Calu3 (cell line): ENCODE data around the gene B4GALT2. TPM values are rescaled to one million over a fixed set of nuclear protein-coding genes. Genes with fewer than 3 reads are reported as not detected.

Experiments used
- BruUV-seq: library from RNA; stranded (reverse); fragments of 400-500 nt; replicated peaks from 2 replicates; lab custom pipeline; 2021; lab: Mats Ljungman, UMichigan
- CTCF ChIA-PET: fragments of 300-600 bp; sonication (Branson Sonifier 250); formaldehyde crosslinking; loops from one replicate; lab custom pipeline; 2022; ENCODE audit warnings: antibody characterized with exemption; lab: Charles Lee
- DNase-seq: peaks from one replicate; pipeline ENCODE4 v3.0.0; 2022
- H3K27ac Mint-ChIP-seq: one replicate; pipeline ENCODE4 v1.8.0; 2022; ENCODE audit warnings: mixed read lengths; ENCODE audit not compliant: unreplicated experiment
- H3K27me3 Mint-ChIP-seq: one replicate; pipeline ENCODE4 v1.8.0; 2022; ENCODE audit warnings: mixed read lengths; ENCODE audit not compliant: unreplicated experiment
- H3K36me3 Mint-ChIP-seq: one replicate; pipeline ENCODE4 v1.8.0; 2022; ENCODE audit warnings: mild to moderate bottlenecking, moderate library complexity, mixed read lengths; ENCODE audit not compliant: insufficient read depth, unreplicated experiment
- H3K4me1 Mint-ChIP-seq: one replicate; pipeline ENCODE4 v1.8.0; 2022; ENCODE audit warnings: mild to moderate bottlenecking, low read depth, mixed read lengths; ENCODE audit not compliant: unreplicated experiment
- H3K4me3 Mint-ChIP-seq: one replicate; pipeline ENCODE4 v1.8.0; 2022; ENCODE audit warnings: mild to moderate bottlenecking, low read depth, moderate library complexity, mixed read lengths; ENCODE audit not compliant: unreplicated experiment
- H3K9me3 Mint-ChIP-seq: one replicate; pipeline ENCODE4 v1.8.0; 2022; ENCODE audit warnings: low read depth, mixed read lengths; ENCODE audit not compliant: unreplicated experiment
- CTCF ChIP-seq: fragments of 200-600 bp; IDR thresholded peaks from one replicate; pipeline ENCODE4 v1.8.0; 2022; ENCODE audit warnings: antibody characterized with exemption; ENCODE audit not compliant: unreplicated experiment
- intact Hi-C: fragments of 100-400 bp; cut with micrococcal nuclease; formaldehyde crosslinking; loops from one replicate; pipeline ENCODE4 v1.10.0; 2022; ENCODE audit not compliant: unreplicated experiment
- total RNA-seq: library from RNA; stranded (reverse); gene quantifications from 2 replicates; pipeline ENCODE4 v1.2.3, GENCODE V29; 2022

Gene B4GALT2
- total RNA-seq, 1 experiment from 2014 or later, result 50.9 TPM

DNA sequence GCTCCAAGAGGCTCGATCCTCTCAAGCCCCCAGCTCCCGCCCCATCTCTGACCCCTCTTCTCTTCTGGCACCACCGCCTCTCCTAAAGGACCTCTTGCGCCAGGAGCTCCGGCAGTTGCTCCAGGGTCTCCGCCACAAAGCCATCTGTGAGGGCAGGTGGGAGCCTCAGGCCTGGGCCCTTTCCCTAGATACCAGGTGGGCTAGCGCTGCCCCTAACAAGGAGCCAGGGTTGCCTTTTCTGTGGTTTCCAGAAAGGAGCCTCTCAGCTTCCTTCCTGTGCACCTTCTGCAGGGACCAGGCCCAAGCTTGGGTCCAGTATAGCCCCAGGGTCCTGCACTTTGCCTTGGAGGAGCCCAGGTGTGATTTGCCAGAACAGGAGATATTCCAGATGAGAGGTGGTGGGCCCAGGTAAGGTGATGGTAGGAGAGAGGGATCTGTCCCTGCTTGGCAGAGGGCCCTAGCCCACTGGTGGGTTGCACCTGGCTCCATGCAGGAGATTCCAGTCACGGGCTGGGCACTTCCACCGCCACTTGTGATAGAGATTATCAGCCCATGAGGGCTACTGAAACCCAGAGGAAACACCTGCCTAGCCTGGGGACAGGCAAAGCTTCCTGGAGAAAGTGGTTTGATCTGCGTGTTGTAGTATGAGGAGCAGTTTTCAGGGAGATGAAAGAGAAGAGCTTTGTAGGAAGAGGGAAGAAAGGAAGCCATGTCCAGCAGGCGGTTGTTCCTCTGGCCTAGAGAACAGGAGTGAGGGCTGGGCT is 13.4 kb downstream of the B4GALT2 start:
- no TSS peak for BruUV-seq
- Mint-ChIP-seq H3K36me3 (peaks cover 72% of the 10 kb centered on the region), H3K9me3 (no peaks in the 10 kb centered on the region), H3K4me3 (peak overlapping the region; percentile 98), H3K4me1 (peaks cover 35% of the 10 kb centered on the region), H3K27me3 (no peaks in the 10 kb centered on the region), H3K27ac (peak overlapping the region; percentile 16)
- no peak for DNase-seq
- intact Hi-C loops, result no loop called here
- no peak for TF ChIP-seq CTCF
- CTCF ChIA-PET, result interaction anchor here (0.7 to 1.3 kb wide), 4 partner anchors 37 to 56 kb away, joined by 3 to 7 read pairs (median 4); no protein-coding TSS in a partner anchor

DNA sequence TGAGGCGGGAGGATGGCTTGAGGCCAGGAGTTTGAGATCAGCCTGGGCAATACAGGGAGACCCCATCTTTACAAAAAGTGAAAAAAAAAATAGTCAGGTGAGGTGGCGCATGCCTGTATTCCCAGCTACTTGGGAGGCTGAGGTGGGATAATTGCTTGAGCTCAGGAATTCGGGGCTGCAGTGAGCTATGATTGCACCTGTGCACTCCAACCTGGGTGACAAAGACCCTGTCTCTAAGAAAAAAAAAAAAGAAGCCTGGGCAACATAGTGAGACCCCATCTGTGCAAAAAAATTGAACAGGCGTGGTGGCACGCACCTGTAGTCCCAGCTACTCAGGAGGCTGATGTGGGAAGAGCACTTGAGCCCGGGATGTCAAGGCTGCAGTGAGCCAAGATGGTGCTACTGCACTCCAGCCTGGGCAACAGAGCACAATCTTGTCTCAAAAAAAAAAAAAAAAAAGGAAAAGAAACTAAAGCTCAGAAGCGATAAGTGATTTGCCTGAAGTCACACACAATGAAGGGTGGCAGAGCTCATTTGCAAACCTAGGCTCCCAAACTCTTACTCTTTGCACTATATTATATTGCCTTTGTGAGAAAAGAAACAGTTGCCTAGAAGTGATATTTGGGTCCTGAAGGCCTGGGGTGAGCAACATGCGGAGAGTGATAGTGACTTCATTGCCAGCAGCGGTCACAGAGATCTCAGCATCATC is 14.3 kb downstream of the B4GALT2 start:
- BruUV-seq, result no TSS peak
- Mint-ChIP-seq H3K27ac (peak overlapping the region; percentile 16), H3K4me3 (no peak overlapping the region), H3K36me3 (peaks cover 79% of the 10 kb centered on the region), H3K4me1 (peaks cover 31% of the 10 kb centered on the region), H3K9me3 (no peaks in the 10 kb centered on the region), H3K27me3 (no peaks in the 10 kb centered on the region)
- DNase-seq, result no peak
- CTCF ChIA-PET, result interaction anchor here (0.7 to 1.2 kb wide), 4 partner anchors 15 to 55 kb away, joined by 3 to 7 read pairs (median 4); no protein-coding TSS in a partner anchor
- no peak for TF ChIP-seq CTCF
- intact Hi-C loops, result no loop called here

DNA sequence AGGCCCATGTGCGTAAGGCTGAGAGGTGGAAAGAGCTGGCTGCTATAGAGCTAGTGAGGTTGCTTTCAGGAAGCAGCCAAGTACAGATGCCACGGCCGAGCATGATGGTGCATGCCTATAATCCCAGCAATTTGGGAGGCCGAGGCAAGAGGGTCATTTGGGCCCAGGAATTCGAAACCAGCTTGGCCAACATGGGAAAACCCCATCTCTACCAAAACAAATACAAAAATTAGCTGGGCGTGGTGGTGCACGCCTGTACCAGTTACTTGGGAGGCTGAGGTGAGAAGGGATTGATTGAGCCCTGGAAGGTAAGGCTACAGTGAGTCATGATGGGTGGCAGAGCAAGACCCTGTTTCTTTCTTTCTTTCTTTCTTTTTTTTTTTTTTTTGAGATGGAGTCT is 15.1 kb downstream of the B4GALT2 start:
- H3K27me3 Mint-ChIP-seq, result no peaks in the 10 kb centered on the region
- CTCF ChIA-PET, result interaction anchor here (0.6 to 0.9 kb wide), 3 partner anchors 16 to 546 kb away, joined by 3 to 4 read pairs (median 3); no protein-coding TSS in a partner anchor
- peaks cover 82% of the 10 kb centered on the region for H3K36me3 Mint-ChIP-seq
- peaks cover 31% of the 10 kb centered on the region for H3K4me1 Mint-ChIP-seq
- BruUV-seq, result no TSS peak
- DNase-seq, result no peak
- H3K9me3 Mint-ChIP-seq, result no peaks in the 10 kb centered on the region
- TF ChIP-seq CTCF, result no peak
- intact Hi-C loops, result no loop called here
- no peak overlapping the region for H3K4me3 Mint-ChIP-seq
- no peak overlapping the region for H3K27ac Mint-ChIP-seq

DNA sequence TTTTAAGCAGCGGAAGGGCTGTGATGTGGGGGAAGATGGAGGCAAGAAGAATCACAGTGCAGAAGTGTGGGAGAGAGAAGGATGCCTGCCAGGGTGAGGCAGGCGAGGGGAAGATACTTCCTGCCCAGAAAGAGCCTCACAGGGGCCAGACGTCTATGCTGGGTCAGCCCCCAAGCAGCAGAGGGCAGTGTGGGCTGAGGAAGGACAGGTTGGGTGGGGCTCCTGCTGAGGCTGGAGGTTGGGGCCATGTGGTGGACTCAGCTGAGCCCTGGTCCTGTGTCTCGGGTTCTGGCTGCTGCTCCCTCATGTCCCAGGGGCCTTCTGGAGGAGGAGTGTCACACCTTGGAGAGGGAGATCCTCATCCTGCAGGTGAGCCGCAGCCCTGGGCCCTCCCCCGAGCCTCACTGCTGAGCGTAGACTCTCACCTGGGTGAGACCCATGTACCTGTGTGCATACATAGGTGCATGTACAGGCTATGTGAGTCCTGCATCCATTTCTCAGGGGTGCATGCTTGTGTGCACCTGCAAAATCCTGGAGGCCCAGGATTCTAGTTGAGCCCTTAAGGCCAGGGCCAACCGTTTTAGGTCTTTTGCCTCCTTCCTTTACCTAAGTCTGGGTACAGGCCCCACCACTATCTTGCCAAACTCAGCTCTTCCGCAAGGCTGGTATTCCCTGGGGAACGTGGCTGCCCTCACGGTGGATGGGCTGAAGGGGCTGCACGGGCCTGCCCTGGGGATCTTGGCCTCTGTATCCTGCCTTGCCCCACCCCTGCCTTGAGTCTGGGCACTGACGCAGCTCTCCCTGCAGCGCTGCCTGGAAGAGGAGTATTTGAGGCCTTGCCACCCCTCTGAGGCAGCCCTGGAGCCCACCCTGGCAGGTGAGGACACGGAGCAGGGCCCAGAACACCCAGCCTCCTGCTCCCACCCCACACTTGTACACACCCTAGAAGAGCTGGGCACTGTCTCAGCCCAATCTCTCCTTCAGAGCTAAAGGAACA is 16.1 kb downstream of the B4GALT2 start:
- DNase-seq, result peak; percentile 46
- intact Hi-C loops, result no loop called here
- H3K27me3 Mint-ChIP-seq, result no peaks in the 10 kb centered on the region
- H3K36me3 Mint-ChIP-seq, result peaks cover 87% of the 10 kb centered on the region
- no peak for TF ChIP-seq CTCF
- no TSS peak for BruUV-seq
- H3K4me3 Mint-ChIP-seq, result no peak overlapping the region
- H3K4me1 Mint-ChIP-seq, result peaks cover 31% of the 10 kb centered on the region
- H3K9me3 Mint-ChIP-seq, result no peaks in the 10 kb centered on the region
- H3K27ac Mint-ChIP-seq, result no peak overlapping the region
- CTCF ChIA-PET, result interaction anchor here (0.5 to 0.6 kb wide), 2 partner anchors 547 to 564 kb away, joined by 3 read pairs; no protein-coding TSS in a partner anchor
